ENCODE measurements around the gene COBLL1.

COBLL1 gene

GRCh38 chr2:164816046-164816445, 25.6 kb downstream of the COBLL1 start:
- H2AFZ ChIP-seq (ENCODE audit: low read length): no peak overlapping the region
- no peak overlapping the region for H3K4me3 ChIP-seq (ENCODE audit: low read depth, low read length, poor library complexity, severe bottlenecking)
- H3K79me2 ChIP-seq (ENCODE audit: insufficient read depth, low read length): no peaks in the 10 kb centered on the region
- H3F3A ChIP-seq (ENCODE audit: insufficient read depth, low read length): no peaks in the 10 kb centered on the region
- no peaks in the 10 kb centered on the region for H3K27me3 ChIP-seq (ENCODE audit: insufficient read depth, low read length)
- H3K9me2 ChIP-seq (ENCODE audit: low read depth, low read length): no peaks in the 10 kb centered on the region
- H4K20me1 ChIP-seq (ENCODE audit: insufficient read depth, low read length): no peaks in the 10 kb centered on the region
- no peaks in the 10 kb centered on the region for H3K36me3 ChIP-seq (ENCODE audit: insufficient read depth, low read length)
- H3K4me1 ChIP-seq (ENCODE audit: insufficient read depth, low read length, severe bottlenecking): no peaks in the 10 kb centered on the region
- H3K27ac ChIP-seq (ENCODE audit: low read depth, low read length, poor library complexity, severe bottlenecking): no peak overlapping the region
- no peak overlapping the region for H3K9ac ChIP-seq (ENCODE audit: low read length)
- no peak overlapping the region for H3K4me2 ChIP-seq (ENCODE audit: low read length)
- no peak for TF ChIP-seq CTCF (IDR thresholded peaks at IDR 0.05; ENCODE audit: low read length)
- no peak for TF ChIP-seq EZH2 (IDR thresholded peaks at IDR 0.05; ENCODE audit: borderline replicate concordance, low read length)
- no peaks in the 10 kb centered on the region for H3K9me3 ChIP-seq (ENCODE audit: low read length)

GRCh38 chr2:164815071-164815793, 26.4 kb downstream of the COBLL1 start:
- no peaks in the 10 kb centered on the region for H3K9me2 ChIP-seq (ENCODE audit: low read depth, low read length)
- TF ChIP-seq EZH2 (IDR thresholded peaks at IDR 0.05; ENCODE audit: borderline replicate concordance, low read length): no peak
- TF ChIP-seq CTCF (IDR thresholded peaks at IDR 0.05; ENCODE audit: low read length): no peak
- no peaks in the 10 kb centered on the region for H3F3A ChIP-seq (ENCODE audit: insufficient read depth, low read length)
- no peaks in the 10 kb centered on the region for H3K79me2 ChIP-seq (ENCODE audit: insufficient read depth, low read length)
- H3K4me1 ChIP-seq (ENCODE audit: insufficient read depth, low read length, severe bottlenecking): no peaks in the 10 kb centered on the region
- H3K36me3 ChIP-seq (ENCODE audit: insufficient read depth, low read length): no peaks in the 10 kb centered on the region
- H4K20me1 ChIP-seq (ENCODE audit: insufficient read depth, low read length): no peaks in the 10 kb centered on the region
- H2AFZ ChIP-seq (ENCODE audit: low read length): no peak overlapping the region
- no peak overlapping the region for H3K4me2 ChIP-seq (ENCODE audit: low read length)
- no peaks in the 10 kb centered on the region for H3K27me3 ChIP-seq (ENCODE audit: insufficient read depth, low read length)
- H3K9ac ChIP-seq (ENCODE audit: low read length): no peak overlapping the region
- no peak overlapping the region for H3K4me3 ChIP-seq (ENCODE audit: low read depth, low read length, poor library complexity, severe bottlenecking)
- no peaks in the 10 kb centered on the region for H3K9me3 ChIP-seq (ENCODE audit: low read length)
- H3K27ac ChIP-seq (ENCODE audit: low read depth, low read length, poor library complexity, severe bottlenecking): no peak overlapping the region

- Histone ChIP-seq H3K4me3 (ENCODE audit: low read depth, low read length, poor library complexity, severe bottlenecking) (no peak overlapping the region), H4K20me1 (ENCODE audit: insufficient read depth, low read length) (no peaks in the 10 kb centered on the region), H3K79me2 (ENCODE audit: insufficient read depth, low read length) (no peaks in the 10 kb centered on the region), H3K9me2 (ENCODE audit: low read depth, low read length) (no peaks in the 10 kb centered on the region), H3K27ac (ENCODE audit: low read depth, low read length, poor library complexity, severe bottlenecking) (no peak overlapping the region), H3K9ac (ENCODE audit: low read length) (no peak overlapping the region), H3K27me3 (ENCODE audit: insufficient read depth, low read length) (no peaks in the 10 kb centered on the region), H3F3A (ENCODE audit: insufficient read depth, low read length) (no peaks in the 10 kb centered on the region), H3K9me3 (ENCODE audit: low read length) (no peaks in the 10 kb centered on the region), H2AFZ (ENCODE audit: low read length) (no peak overlapping the region), H3K36me3 (ENCODE audit: insufficient read depth, low read length) (no peaks in the 10 kb centered on the region), H3K4me2 (ENCODE audit: low read length) (no peak overlapping the region), H3K4me1 (ENCODE audit: insufficient read depth, low read length, severe bottlenecking) (no peaks in the 10 kb centered on the region)
- no peak for TF ChIP-seq CTCF (IDR thresholded peaks at IDR 0.05; ENCODE audit: low read length)
- TF ChIP-seq EZH2 (IDR thresholded peaks at IDR 0.05; ENCODE audit: borderline replicate concordance, low read length): no peak
These were observed 28.1 kb downstream of the COBLL1 start for GRCh38 chr2:164813535-164813934.

Measured in OCI-LY1 (cell line).